Limb (tissue), 2 donors: Measurements from ENCODE around the gene AP1G2.
"Not testable (repeated sequence)": the region's sequence is repeated elsewhere in the genome, so short reads cannot be mapped to it uniquely, and the experiment has no call there.

Experiments
- DNase-seq, 2 donors: peaks; one replicate each; pipeline ENCODE4 v3.0.0-alpha.2; 2016; ENCODE audit errors: extremely low spot score in 2 of 2

The AP1G2 gene

GRCh38 chr14:23600322-23600707 is 32.7 kb upstream of the AP1G2 start:
- DNase-seq: no peak

- not testable (repeated sequence) for DNase-seq
Observed at GRCh38 chr14:23594191-23594590, 26.6 kb upstream of the AP1G2 start.

- no peak for DNase-seq
Observed at GRCh38 chr14:23590198-23590597, 22.6 kb upstream of the AP1G2 start.

- DNase-seq: no peak
Observed at GRCh38 chr14:23589606-23590005, 22.0 kb upstream of the AP1G2 start.

GRCh38 chr14:23588884-23589598 is 21.4 kb upstream of the AP1G2 start:
- DNase-seq: peak; percentile 86 to 93

- DNase-seq: not testable (repeated sequence)
Observed at GRCh38 chr14:23584527-23585203, 17.1 kb upstream of the AP1G2 start.

GRCh38 chr14:23583761-23584526 is 16.4 kb upstream of the AP1G2 start:
- peak in 1 of 2 donors; percentile 10 for DNase-seq

- DNase-seq: peak in 1 of 2 donors; percentile 10
Observed at GRCh38 chr14:23582906-23583760, 15.5 kb upstream of the AP1G2 start.

- no peak for DNase-seq
Observed at GRCh38 chr14:23580948-23581281, 13.3 kb upstream of the AP1G2 start.

- no peak for DNase-seq
Observed at GRCh38 chr14:23580152-23580926, 12.7 kb upstream of the AP1G2 start.

GRCh38 chr14:23579739-23580138 is 12.1 kb upstream of the AP1G2 start:
- no peak for DNase-seq

- DNase-seq: no peak
Observed at GRCh38 chr14:23579311-23579630, 11.7 kb upstream of the AP1G2 start.

- peak in 1 of 2 donors; percentile 83 for DNase-seq
Observed at GRCh38 chr14:23578560-23579310, 11.1 kb upstream of the AP1G2 start, which contains the start of gene JPH4. Gene JPH4 (minus strand): TSS chr14:23578790. CDS start chr14:23577453, 1,337 bp downstream.

- DNase-seq: no peak
Observed at GRCh38 chr14:23577710-23578392, 10.3 kb upstream of the AP1G2 start.

GRCh38 chr14:23577004-23577681 is 9.6 kb upstream of the AP1G2 start:
- DNase-seq: peak in 1 of 2 donors; percentile 68

- no peak for DNase-seq
Observed at GRCh38 chr14:23573384-23574015, 5.9 kb upstream of the AP1G2 start.

- no peak for DNase-seq
Observed at GRCh38 chr14:23572836-23573235, 5.2 kb upstream of the AP1G2 start.

GRCh38 chr14:23572524-23572828 is 4.9 kb upstream of the AP1G2 start:
- DNase-seq: no peak
